Upper lobe of left lung (tissue), 4 donors: ENCODE results near the gene KRT27.

Experiments used
- CTCF ChIP-seq, 6 experiments: fragments of 450-650 bp in 4 of 6; fragments of 200-600 bp in 2 of 6; sonication (generic) in 2 of 6; IDR thresholded peaks; one replicate each; pipeline ENCODE4 v1.5.1; 2016 to 2019; ENCODE audit warnings: antibody characterized with exemption in 6 of 6
- POLR2AphosphoS5 ChIP-seq, 2 donors: sonication (generic); formaldehyde crosslinking; IDR thresholded peaks; one replicate each; pipeline ENCODE4 v1.5.1; 2017; ENCODE audit warnings: antibody characterized with exemption in 2 of 2

DNA sequence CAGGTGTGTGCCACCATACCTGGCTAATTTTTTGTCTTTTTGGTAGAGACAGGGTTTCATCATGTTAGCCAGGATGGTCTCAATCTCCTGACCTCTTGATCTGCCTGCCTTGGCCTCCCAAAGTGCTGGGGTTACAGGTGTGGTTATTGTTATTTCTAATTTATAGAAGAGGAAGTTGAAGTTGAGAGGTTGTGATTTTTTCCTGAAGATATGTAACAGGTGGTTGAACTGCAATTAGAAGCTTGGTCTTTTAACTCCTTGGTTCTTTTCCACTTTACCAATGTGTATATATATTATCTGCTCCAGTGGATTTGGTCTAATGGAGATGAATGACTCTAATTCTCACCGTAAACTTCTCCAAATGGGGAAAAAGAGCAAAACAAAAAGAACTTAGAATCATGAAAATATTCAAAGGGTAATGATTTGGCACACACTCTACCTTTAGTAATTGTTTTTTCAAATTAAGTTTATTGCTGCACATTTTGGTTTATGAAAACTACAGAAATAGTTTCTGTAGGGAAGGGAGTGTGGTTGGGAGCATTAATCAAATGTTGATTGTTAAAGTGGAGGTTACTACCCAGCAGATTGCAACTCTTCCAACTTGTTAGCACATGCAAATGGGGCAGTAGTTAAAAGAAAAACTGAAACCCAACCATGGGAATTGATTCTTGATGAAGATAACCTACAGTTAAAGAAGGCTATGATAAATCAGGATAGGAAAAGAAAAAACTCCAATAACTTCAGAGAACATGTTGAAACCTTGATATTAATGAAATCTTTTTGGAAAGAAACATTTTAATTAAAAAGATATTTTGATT, 41.9 kb upstream of the KRT27 start:
- TF ChIP-seq CTCF (IDR thresholded peaks at IDR 0.05) (no peak), POLR2AphosphoS5 (IDR thresholded peaks at IDR 0.05) (no peak)
